ENCODE measurements around the gene SVEP1. TPM values are rescaled to one million over a fixed set of nuclear protein-coding genes. Genes with fewer than 3 reads are reported as not detected.
"Not testable (repeated sequence)": the region's sequence is repeated elsewhere in the genome, so short reads cannot be mapped to it uniquely, and the experiment has no call there.

The SVEP1 gene
- total RNA-seq, 1 donor: 81.2 TPM

DNA sequence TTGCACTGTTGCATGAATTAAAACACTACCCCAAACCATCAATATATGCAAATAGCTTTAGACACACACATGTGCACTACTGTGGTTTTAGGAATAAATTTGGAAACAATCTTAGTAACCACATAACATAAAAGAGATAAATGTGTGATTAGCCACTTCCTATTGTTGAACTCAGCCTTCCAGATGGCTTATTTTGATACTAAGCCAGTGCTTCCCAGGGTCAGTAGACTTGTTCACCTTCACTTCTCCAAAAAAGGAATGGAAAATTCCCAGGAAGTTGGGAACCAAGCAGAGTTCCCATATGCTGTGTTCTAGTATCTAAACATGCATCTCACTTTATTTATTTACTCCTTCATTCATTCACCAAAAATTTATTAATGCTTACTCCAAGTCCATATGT is 47.8 kb downstream of the SVEP1 start:
- DNase-seq (ENCODE audit: low read depth): peak; percentile 96
- H3K4me3 ChIP-seq (ENCODE audit: low read depth, low read length): no peak overlapping the region
- TF ChIP-seq, protein P1, sequence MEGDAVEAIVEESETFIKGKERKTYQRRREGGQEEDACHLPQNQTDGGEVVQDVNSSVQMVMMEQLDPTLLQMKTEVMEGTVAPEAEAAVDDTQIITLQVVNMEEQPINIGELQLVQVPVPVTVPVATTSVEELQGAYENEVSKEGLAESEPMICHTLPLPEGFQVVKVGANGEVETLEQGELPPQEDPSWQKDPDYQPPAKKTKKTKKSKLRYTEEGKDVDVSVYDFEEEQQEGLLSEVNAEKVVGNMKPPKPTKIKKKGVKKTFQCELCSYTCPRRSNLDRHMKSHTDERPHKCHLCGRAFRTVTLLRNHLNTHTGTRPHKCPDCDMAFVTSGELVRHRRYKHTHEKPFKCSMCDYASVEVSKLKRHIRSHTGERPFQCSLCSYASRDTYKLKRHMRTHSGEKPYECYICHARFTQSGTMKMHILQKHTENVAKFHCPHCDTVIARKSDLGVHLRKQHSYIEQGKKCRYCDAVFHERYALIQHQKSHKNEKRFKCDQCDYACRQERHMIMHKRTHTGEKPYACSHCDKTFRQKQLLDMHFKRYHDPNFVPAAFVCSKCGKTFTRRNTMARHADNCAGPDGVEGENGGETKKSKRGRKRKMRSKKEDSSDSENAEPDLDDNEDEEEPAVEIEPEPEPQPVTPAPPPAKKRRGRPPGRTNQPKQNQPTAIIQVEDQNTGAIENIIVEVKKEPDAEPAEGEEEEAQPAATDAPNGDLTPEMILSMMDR (IDR thresholded peaks at IDR 0.05; ENCODE audit: insufficient read depth, low read depth, low read length): no peak

DNA sequence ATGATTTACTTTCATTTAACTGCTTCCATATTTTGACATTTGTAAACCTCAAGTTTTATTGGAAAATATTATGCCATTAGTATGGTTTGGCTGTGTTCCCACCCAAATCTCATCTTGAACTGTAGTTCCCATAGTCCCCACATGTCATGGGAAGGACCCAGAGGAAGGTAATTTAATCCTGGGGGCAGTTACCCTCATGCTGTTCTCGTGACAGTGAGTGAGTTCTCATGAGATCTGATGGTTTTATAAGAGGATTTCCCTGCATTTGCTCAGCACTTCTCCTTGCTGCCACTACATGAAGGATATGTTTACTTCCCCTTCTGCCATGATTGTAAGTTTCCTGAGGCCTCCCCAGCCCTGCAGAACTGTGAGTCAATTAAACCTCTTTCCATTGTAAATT is 48.3 kb downstream of the SVEP1 start:
- DNase-seq (ENCODE audit: low read depth): peak; percentile 67
- not testable (repeated sequence) for H3K4me3 ChIP-seq (ENCODE audit: low read depth, low read length)

DNA sequence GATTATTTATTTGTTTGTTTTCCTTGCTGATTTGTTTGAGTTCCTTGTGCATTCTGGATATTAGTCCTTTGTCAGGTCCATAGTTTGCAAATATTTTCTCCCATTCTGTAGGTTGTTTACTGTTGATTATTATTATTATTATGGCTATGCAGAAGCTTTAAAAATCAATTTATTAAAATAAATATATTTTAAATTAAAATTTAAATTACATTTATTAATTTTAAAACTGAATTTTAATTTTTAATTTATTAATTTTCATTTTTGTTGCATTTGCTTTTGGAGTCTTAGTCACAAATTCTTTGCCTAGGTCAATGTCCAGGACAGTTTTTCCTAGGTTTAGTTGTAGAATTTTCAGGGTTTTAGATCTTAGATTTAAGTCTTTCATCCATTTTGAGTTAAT is 50.9 kb downstream of the SVEP1 start:
- no peak overlapping the region for H3K4me3 ChIP-seq (ENCODE audit: low read depth, low read length)
- TF ChIP-seq, protein P1 (IDR thresholded peaks at IDR 0.05; ENCODE audit: insufficient read depth, low read depth, low read length): no peak

DNA sequence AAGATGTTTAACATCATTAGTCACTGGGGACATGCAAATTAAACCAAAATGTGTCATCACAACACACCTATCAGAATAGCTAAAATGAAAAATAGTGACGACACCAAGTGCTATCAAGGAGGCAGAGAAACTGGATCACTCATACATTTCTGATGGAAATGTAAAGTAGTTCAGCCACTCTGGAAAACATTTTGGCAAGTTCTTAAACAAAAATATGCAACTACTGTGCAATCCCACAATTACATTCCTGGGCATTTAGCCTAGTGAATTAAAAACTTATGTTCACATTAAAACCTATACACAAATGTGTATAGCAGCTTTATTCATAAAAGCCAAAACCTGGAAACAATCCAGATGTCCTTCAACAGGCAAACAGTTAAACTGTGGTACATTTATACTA is 53.1 kb downstream of the SVEP1 start:
- TF ChIP-seq, protein P1 (IDR thresholded peaks at IDR 0.05; ENCODE audit: insufficient read depth, low read depth, low read length): no peak
- no peak overlapping the region for H3K4me3 ChIP-seq (ENCODE audit: low read depth, low read length)
- DNase-seq (ENCODE audit: low read depth): peak; percentile 87

More for the DNA sequence above, 50.9 kb downstream of the SVEP1 start:
- no peak for DNase-seq (ENCODE audit: low read depth)

DNA sequence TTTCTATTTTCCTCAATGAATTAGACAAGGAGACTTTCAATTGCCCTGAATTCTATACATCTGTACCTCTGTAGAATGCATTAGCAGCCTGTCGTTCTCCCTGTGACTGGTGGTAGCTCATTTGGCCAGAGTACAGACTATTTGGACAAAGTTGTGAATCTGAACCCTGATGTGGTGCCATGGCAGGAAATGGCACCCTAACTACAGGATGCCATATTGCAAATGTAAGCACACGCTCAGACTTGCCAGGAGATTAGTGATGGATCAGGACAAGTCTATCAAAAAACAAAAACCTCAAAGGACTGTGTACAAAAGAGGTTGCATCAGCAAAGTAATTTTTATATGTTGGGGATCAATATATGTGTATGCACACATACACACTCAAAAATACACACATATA is 58.3 kb downstream of the SVEP1 start:
- DNase-seq (ENCODE audit: low read depth): no peak
- TF ChIP-seq, protein P1 (IDR thresholded peaks at IDR 0.05; ENCODE audit: insufficient read depth, low read depth, low read length): no peak

DNA sequence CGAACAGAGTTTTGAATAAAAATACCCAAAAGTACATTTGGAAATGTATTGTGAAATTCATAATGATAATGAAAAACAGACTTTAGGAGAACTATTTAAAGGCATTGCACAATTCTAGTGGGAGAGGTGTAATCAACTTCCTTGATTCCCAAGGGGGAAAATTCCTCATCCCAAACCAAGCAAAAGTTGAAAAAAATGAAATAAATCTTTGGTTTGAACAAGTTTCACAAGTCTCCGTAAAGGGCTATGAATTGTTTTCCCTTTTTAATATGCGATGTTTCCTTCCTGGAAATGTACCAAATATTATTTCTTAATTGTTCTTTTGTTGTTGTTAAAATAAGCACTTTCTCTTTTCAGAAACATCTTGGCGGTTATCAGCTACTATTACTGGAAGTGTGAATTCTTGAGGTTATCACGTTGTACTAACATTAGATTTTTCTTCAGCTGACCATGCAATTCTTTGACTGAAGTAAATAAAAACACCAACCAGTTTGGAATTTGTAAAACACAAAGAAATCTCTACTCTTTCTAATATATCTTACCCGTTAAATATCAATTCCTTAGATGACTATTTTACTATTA is 59.3 kb downstream of the SVEP1 start:
- TF ChIP-seq, protein P1 (IDR thresholded peaks at IDR 0.05; ENCODE audit: insufficient read depth, low read depth, low read length): no peak
- H3K4me3 ChIP-seq (ENCODE audit: low read depth, low read length): no peak overlapping the region
- DNase-seq (ENCODE audit: low read depth): peak; percentile 92

More for the DNA sequence above, 58.3 kb downstream of the SVEP1 start:
- no peak overlapping the region for H3K4me3 ChIP-seq (ENCODE audit: low read depth, low read length)

DNA sequence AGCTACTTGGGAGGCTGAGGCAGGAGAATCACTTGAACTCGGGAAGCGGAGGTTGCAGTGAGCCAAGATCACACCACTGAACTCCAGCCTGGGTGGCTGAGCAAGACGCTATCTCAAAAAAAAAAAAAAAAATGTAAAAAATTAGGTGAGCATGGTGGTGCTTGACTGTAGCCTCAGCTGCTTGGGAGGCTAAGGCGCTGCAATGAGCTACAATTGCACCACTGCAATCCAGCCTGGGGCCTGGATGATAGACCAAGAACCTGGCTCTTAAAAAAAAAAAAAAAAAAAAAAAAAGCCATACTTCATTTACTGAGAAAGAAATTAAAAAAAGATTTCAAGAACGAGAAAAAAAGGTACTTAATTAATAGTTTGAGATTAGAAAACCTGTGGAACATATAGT is 62.1 kb downstream of the SVEP1 start:
- TF ChIP-seq, protein P1 (IDR thresholded peaks at IDR 0.05; ENCODE audit: insufficient read depth, low read depth, low read length): no peak
- no peak for DNase-seq (ENCODE audit: low read depth)
- H3K4me3 ChIP-seq (ENCODE audit: low read depth, low read length): no peak overlapping the region
